Vagina (tissue), 2 donors: ENCODE measurements around the gene FERMT2.

Experiments used
- CTCF ChIP-seq, 3 experiments: fragments of 450-650 bp in 2 of 3; fragments of 200-600 bp in 1 of 3; sonication (generic) in 1 of 3; IDR thresholded peaks; one replicate each; pipeline ENCODE4 v1.5.1; 2017 to 2019; ENCODE audit warnings: antibody characterized with exemption in 3 of 3, mild to moderate bottlenecking in 2 of 3, moderate library complexity in 2 of 3
- POLR2AphosphoS5 ChIP-seq, 2 donors: sonication (generic); formaldehyde crosslinking; IDR thresholded peaks; one replicate each; pipeline ENCODE4 v1.9.0; 2017; ENCODE audit warnings: antibody characterized with exemption in 2 of 2, mild to moderate bottlenecking in 2 of 2, low read depth in 1 of 2; ENCODE audit not compliant: insufficient read depth in 1 of 2

- TF ChIP-seq CTCF (IDR thresholded peaks at IDR 0.05) (no peak), POLR2AphosphoS5 (IDR thresholded peaks at IDR 0.05; ENCODE audit: insufficient read depth in 1 of 2, low read depth in 1 of 2) (no peak)
Measured at GRCh38 chr14:52875707-52876106, 75.1 kb downstream of the FERMT2 start.
